GM08714 (cell line): ENCODE results near the gene NME2.
A peak's percentile ranks its signal among the peaks of the same experiment; 100 is the strongest.

Experiments
- H3K4me3 ChIP-seq: fragments of 200-500 bp; sonication (Bioruptor generic); 2 replicates; pipeline ENCODE4 v1.5.1; 2014; ENCODE audit warnings: mild to moderate bottlenecking, low read length, inconsistent platforms
- ZNF274 ChIP-seq: IDR thresholded peaks from 2 replicates; pipeline ENCODE4 v1.6.1; 2012; ENCODE audit warnings: mild to moderate bottlenecking, low read depth, low read length

Gene NME2

DNA sequence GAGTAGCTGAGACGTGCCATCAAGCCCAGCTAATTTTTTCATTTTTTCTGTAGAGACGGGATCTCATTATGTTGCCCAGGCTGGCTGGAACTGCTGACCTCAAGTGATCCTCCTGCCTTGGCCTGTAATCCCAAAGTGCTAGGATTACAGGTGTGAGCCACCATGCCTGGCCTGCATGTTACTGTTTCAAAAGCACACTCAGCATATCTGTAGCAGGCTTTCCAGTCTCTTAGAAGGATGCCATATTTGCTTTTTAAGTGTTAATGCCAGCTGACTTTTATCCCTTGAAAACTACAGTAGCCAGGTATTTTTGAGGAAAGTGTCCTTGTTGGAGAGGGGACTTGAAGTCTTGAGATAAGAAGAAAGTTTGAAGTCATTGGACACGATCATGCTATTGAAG lies 30.3 kb upstream of the NME2 start:
- TF ChIP-seq ZNF274, result no peak
- H3K4me3 ChIP-seq, result no peak overlapping the region

DNA sequence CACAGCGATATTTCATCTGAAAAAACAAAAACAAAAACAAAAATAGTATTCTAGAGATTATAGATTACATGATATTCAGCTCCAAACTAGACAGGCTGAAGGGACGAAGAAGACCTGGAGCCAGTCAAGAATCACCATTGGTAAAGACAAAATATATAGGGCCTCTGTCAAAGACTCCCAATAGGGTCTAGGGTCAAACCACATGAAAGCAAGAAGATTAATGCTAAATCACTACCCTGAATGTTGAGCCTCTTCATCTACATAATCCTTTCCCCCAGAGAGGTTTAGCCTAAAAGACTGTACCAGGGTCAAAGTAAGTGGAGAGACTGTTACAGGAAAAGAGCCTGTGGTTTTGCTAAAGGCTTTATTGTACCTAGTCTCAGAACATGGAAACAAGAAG lies 23.6 kb upstream of the NME2 start:
- H3K4me3 ChIP-seq, result no peak overlapping the region
- TF ChIP-seq ZNF274, result no peak

DNA sequence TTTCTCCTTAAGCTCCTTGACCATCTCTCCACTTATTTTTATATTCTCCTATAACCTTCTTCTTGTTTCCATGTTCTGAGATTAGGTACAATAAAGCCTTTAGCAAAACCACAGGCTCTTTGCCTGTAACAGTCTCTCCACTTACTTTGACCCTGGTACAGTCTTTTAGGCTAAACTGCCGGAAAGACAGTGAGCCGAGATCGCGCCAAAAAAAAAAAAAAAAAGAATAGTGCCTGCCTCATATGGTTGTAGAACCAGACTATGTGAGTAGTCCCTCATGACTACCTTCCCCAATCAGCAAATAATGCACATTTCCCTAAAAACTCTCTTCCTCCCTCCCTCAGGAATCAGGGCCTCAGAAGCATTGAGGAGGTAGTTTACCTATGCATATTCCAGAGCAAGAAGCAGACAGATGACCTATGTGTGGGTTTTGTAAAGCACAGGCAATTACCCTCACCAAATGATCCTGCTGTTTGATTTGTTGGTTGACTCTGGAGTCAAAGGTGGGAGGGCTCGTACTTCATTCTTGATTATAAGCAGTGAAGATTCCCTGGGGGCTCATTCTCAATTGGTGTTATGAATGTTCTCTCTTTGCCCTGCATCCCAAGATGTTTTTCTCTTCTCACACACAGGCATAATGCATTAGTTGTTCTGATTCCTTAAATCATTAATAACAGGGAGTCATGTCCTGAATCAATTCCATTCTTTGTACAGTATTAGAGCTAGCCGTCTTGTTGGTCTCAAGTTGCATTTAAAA lies 21.8 kb upstream of the NME2 start:
- no peak overlapping the region for H3K4me3 ChIP-seq
- no peak for TF ChIP-seq ZNF274

DNA sequence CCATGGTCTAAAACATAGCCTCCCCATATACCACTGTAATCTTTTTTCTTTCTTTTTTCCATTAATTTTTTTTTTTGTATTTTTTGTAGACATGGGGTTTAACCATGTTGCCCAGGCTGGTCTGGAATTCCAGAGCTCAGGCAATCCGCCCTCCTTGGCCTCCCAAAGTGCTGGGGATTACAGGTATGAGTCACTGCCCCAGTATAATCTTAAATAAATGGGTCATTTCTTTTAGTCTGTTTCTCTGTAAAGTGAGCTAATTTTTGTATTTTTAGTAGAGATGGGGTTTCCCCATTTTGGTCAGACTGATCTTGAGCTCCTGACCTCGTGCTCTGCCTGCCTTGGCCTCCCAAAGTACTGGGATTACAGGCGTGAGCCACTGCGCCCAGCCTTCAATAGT lies 18.6 kb upstream of the NME2 start:
- TF ChIP-seq ZNF274, result no peak
- H3K4me3 ChIP-seq, result no peak overlapping the region

DNA sequence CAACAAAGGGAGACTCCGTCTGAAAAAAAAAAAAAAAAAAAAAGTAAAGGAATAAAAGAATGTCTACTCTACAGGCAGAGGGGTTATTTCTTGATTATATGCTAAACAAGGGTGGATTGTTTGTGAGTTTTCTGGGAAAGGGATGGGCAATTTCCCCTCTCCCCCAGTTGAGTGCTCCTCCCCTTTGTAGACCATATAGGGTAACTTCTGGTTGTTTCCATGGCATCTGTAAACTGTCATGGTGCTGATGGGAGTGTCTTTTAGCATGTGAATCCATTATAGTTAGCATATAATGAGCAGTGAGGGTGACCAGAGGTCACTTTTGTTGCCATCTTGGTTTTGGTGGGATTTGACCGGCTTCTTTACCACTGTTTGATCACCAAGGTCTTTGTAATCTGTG lies 17.0 kb upstream of the NME2 start:
- TF ChIP-seq ZNF274, result no peak

DNA sequence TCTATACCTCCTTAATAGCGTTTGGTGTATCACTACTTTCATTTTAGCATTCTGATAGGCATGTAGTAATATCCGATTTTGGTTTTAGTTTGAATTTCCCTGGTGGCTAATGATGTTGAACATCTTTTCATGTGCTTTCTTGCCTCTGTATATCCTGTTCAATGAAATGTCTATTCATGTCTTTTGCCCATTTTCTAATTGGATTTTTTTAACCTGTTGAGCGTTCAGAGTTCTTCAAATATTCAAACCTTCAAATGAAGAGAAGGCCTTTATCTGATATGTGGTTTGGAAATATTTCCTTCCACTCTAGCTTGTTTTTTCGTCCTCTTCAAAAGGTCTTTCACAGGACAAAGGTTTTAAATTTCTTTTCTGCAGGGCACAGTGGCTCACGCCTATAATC lies 15.3 kb upstream of the NME2 start:
- H3K4me3 ChIP-seq, result no peak overlapping the region
- no peak for TF ChIP-seq ZNF274

More for the DNA sequence above, 17.0 kb upstream of the NME2 start:
- no peak overlapping the region for H3K4me3 ChIP-seq

DNA sequence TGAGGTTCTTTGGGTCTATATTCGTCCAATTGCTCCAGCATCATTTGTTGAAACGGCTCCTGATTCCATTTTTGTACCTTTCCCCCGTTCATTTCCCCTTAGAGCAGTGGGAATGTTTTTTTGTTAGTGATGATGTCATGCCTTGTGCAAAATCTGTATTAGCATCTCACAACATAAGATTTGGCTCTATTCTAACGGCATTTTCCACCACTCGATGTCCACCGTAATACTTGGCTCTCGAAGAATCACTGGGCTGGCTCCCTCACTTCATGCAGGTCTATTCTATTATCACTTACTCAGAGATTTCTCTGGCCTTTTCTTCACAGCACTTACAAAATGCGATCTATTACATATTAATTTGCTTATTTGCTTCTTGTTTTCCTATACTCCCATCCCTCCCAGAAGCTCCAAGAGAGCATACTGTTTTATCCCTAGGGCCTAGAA lies 13.4 kb upstream of the NME2 start:
- peak overlapping the region; percentile 66 for H3K4me3 ChIP-seq
- no peak for TF ChIP-seq ZNF274

DNA sequence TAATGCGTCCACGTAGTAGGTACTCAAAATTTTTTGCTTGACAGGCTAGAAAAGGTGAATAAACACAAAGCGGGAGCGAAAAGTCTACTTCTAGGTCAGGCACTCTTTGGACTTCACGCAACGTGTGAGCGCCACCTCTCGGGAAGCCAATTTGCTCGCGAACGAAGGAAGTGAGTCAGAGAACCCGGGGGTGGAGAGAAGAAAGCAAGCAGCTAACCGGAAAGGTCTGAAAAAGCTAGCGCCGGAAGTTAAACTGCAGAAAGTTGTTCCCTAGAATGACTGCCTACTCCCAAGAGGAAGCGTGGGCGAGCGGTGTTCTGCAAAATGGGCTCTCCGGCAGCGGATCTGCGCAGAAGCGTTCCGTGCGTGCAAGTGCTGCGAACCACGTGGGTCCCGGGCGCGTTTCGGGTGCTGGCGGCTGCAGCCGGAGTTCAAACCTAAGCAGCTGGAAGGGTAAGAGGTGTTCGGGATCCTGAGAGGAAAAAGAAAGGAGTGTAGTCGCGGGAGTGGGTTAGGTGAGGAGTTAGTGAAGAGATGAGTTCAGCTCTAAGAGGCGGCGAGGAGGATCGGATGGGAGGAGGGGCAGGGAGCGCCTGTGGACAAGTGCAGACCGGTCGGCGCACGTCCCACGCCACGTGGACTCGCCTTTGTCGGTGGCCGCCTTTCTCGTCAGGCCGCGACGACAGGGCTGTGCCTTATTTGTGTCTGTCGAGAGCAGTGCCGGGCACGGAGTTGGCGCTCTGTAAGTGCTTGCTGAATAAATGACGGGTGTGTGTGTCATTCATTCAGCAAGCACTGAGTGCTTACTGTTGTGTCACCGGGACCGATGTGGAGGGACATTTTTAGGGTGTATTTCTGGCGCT lies 12.8 kb upstream of the NME2 start, which contains the start of gene NME1:
NME1 (plus strand) TSS at position 350 of the 863 bp plus-strand sequence. CDS start 2,096 bp downstream, outside the sequence.
- H3K4me3 ChIP-seq, result peak within 1 kb of the TSS; percentile 97
- no peak for TF ChIP-seq ZNF274

DNA sequence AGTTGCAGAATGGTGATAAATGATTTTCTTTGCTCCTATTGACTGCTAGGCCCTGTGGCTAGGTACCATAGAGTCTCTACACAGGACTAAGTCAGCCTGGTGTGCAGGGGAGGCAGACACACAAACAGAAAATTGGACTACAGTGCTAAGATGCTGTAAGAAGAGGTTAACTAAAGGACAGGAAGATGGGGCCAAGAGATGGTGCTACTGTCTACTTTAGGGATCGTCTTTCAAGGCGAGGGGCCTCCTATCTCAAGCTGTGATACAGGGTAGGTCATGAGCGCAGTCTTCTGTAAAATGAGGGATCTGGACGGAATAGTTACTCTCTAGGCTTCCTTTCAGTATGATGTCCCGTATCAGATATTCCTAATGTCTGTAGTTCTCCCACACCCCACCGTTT lies 12.0 kb upstream of the NME2 start:
- TF ChIP-seq ZNF274, result no peak
- peak overlapping the region; percentile 97 for H3K4me3 ChIP-seq

DNA sequence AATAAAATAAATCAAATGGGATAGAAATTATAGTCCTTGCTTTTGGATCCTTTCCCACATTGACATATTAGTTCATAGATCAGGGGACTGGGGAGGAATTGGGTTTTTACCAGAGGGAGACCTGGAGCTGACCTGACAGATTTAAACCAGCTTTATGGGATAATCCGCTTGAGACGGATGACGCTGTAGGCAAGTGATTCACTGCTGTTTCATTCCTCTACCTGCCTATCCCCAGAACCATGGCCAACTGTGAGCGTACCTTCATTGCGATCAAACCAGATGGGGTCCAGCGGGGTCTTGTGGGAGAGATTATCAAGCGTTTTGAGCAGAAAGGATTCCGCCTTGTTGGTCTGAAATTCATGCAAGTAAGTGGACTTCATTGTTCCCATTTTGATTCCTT lies 10.8 kb upstream of the NME2 start:
- no peak for TF ChIP-seq ZNF274
- H3K4me3 ChIP-seq, result no peak overlapping the region

DNA sequence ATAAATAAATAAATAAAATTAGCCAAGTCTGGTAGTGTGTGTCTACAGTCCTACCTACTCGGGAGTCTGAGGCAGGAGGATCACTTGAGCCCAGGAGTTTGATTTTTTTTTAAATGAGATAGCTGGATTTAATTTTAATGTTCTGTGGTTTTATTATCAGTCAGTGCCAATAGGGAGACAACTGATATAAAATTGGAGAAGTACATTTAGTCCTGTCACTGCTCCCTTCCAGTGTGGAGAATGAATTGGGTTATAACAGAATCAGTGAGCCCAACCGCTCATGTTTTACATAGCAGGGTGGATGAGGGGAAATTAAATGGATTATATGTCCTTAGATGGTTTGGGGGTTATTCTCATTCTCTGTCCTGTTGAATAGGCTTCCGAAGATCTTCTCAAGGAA lies 6.6 kb upstream of the NME2 start:
- H3K4me3 ChIP-seq, result no peak overlapping the region
- TF ChIP-seq ZNF274, result no peak

DNA sequence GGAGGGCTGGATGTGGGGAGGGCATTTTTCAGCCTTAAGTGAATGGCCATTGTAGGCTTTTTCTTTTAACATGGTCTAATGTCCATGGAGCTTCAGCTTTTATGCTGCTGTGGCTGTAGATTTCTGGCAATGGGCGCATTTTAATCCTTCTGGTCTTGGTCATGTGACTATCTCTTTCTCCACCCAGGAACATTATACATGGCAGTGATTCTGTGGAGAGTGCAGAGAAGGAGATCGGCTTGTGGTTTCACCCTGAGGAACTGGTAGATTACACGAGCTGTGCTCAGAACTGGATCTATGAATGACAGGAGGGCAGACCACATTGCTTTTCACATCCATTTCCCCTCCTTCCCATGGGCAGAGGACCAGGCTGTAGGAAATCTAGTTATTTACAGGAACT lies 4.7 kb upstream of the NME2 start:
- no peak for TF ChIP-seq ZNF274
- no peak overlapping the region for H3K4me3 ChIP-seq

DNA sequence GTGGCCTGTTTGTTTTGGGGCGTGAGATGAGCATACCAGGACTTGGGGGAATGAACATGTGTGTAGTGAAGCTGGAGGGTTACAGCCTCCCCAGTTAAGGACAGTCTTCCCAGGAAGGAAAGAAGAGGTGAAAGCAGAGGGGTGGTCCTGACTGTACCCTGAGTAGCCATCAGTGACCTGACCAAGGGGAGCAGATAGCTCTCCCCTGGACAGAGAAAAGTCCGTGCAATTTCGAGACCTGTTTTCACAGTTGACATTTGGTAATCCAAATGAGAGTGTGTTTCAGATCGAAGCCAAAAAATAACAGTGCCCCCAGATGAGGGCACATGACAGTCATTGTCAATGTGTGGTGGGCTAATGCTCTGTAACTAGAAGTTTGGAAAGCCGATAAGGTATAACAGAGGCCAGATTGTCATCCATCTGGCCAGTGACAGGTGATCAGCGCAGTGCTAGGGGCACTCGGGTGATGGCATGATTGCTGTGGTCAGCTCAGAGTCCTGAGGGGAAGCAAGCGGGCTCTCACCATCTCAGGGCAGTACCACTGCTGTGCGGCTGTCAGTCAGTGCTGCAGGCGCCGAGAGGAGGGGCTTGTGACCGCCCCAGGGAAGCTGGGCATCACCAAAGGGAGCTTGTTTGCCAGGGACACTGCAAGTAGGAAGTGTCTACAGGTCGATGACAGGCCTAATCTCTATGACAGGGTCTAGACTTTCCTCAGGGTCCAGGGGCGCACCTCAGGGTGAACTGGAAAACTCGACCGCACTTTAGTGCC lies 1.1 kb upstream of the NME2 start:
- TF ChIP-seq ZNF274, result no peak
- no peak overlapping the region; the same call in 1 of the 2 replicates for H3K4me3 ChIP-seq

DNA sequence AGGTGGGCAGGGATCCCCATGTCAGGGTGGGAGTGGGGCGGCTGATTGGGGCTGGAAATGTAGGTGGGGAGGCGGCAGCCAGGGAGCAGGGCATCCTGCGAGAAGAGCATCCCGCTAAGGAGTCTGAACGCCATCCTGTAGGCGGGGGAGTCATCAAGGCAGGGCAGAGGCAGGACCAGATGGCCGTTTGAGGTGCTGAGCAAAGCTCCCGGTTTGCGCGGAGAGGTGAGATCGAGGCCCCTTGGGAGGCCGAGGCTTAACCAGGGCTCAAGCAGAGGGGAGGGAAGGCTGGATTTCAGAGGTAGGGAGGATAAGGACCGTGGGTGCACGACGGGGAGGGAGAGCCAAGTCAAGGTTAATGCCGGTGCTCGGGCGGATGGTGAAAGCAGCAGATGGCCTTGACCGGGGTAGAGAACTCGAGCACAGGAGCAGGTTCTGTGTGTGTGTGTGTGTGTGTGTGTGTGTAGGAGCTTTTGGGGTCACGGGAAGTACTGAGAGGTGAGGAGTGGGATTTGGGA lies 472 bp upstream of the NME2 start:
- no peak for TF ChIP-seq ZNF274
- H3K4me3 ChIP-seq, result peak overlapping the region; percentile 89
